SK-MEL-5 (cell line): ENCODE results near the gene GMNC. TPM values are rescaled to one million over a fixed set of nuclear protein-coding genes. Genes with fewer than 3 reads are reported as not detected.
A peak's percentile ranks its signal among the peaks of the same experiment; 100 is the strongest.
"Not testable (repeated sequence)": the region's sequence is repeated elsewhere in the genome, so short reads cannot be mapped to it uniquely, and the experiment has no call there.

Experiments
- DNase-seq: peaks from one replicate; pipeline ENCODE4 v3.0.0-alpha.2; 2016; ENCODE audit warnings: low read depth, low spot score
- in situ Hi-C: cut with HindIII; loops from 2 replicates; pipeline ENCODE4 v1.10.0; 2016; ENCODE audit warnings: low sequenced_read_pairs, high pct_unique_total_duplicates, low pct_unique_long_range_greater_than_20kb
- polyA plus RNA-seq, 2 experiments: library from polyadenylated mRNA; depleted of rRNA; stranded (reverse); fragments of >200 nt; gene quantifications; 2 replicates each; pipeline ENCODE4 v1.2.3, GENCODE V29; 2015
- total RNA-seq: library from RNA; depleted of rRNA; stranded (reverse); fragments of >200 nt; shearing (Covaris generic); gene quantifications from 2 replicates; pipeline ENCODE4 v1.2.3, GENCODE V29; 2014; rRNA removed

Gene GMNC, protein sequence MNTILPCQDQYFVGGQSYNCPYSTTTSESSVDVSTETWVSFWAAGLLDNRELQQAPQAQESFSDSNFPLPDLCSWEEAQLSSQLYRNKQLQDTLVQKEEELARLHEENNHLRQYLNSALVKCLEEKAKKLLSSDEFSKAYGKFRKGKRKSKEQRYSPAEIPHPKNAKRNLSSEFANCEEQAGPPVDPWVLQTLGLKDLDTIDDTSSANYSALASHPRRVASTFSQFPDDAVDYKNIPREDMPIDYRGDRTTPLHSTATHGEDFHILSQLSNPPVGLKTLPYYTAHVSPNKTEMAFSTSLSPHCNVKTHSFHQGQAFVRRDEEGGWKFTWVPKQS
- total RNA-seq: not detected in 2 replicates
- not detected in 2 replicates for polyA plus RNA-seq (2015; cell fraction: cytosol; rRNA removed)
- not detected in 2 replicates for polyA plus RNA-seq (2015; cell fraction: nucleus; rRNA removed)

DNA sequence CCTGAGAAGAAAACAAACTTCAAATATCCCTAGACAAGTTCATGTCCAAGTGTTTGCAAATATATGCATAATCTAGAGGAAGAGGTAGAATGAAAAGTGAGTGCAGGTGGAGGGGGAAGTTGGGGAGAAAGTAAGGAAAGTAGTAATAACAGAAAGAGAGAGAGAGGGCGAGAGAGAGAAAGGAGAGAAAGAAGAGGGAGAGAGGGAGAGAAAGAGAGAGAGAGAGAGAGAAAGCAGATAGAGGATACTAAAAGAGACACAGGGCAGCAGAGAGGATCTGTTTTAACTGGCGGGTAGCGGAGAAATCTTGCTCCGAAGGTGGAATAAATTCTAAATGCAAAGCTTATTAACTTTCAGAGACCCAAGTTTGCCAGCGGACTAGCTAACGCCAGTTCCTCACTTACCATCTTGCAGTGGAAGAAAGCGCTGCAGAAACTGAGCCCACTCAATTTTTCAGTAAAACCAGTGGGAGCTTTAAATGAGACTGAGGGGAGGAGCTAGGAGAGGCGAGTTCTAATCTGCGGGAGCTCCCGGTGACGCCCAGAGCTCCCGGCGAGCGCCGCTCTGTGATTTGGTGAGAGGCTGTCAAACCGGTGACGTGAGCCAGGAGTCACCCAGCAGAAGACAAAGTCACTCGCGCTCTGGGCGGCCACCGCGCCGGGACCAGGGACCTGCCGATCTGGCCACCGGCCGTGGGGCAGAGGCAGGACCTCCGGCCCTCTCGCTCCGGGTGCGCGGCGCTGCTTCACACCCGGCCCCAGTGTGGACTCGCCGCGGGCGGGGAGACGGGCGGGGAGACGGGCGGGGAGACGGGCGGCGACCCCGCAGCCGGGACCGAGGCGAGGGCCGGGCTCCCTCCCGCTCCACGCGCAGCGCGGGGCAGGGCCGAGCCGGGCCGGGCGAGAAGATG lies at the start of gene GMNC:
Gene GMNC (minus strand): TSS at position 486 of the 910 bp plus-strand sequence. CDS start 79 bp downstream, at position 407.
- DNase-seq: peak; percentile 63
- in situ Hi-C loops: no loop called here

- no peak for DNase-seq
- in situ Hi-C loops: no loop called here
Measured at GRCh38 chr3:190911382-190911781, 48.9 kb upstream of the GMNC start.

- in situ Hi-C loops: no loop called here
Measured at GRCh38 chr3:190909908-190910307, 47.4 kb upstream of the GMNC start.

DNA sequence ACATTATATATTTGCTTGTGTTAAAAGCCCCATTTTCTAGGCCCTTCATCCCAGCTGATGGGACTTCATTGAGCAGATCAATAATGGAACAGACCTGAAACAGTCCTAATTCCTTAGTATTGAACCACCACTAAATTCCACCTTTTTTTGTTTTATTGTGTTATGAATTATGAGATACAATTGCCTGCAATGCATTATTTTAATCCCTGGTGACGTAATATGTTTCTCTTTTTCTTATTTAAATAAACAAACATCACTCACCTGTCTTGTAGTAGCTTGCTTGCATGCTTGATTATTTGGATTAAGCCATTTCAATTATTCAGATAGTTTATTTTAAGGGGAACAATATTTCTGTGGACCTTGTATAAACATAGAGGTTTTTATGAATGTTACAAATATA lies 40.7 kb upstream of the GMNC start:
- in situ Hi-C loops: no loop called here

More at GRCh38 chr3:190909908-190910307, 47.4 kb upstream of the GMNC start:
- DNase-seq: no peak

GRCh38 chr3:190902292-190902691 lies 39.8 kb upstream of the GMNC start:
- DNase-seq: no peak
- in situ Hi-C loops: no loop called here

More for the DNA sequence above, 40.7 kb upstream of the GMNC start:
- DNase-seq: no peak

DNA sequence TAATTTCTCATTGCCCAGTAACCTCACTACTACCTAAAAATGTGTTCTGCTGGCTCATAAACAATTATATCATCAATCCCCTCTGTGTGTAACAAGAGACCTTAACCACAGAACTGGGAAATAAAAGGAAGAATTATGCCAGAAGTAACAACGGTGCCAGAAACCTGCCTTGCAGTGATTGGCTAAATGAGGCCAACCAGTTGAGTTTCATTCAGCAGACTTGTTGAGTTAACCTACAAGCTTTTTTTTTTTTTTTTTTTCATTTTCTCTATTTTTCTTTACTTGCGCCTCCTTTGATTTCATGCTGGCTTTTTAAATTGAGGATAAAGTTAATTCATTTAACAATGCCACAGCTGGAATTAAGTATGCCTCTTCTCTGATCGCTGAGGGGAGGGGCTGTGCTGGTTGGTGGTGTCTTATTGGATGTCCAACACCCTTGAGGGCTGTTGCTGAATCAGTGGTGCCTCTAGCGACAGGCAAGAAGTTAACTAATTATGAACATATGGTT lies 30.0 kb upstream of the GMNC start:
- DNase-seq: no peak
- in situ Hi-C loops: no loop called here

GRCh38 chr3:190886945-190887344 lies 24.5 kb upstream of the GMNC start:
- no peak for DNase-seq
- in situ Hi-C loops: no loop called here

DNA sequence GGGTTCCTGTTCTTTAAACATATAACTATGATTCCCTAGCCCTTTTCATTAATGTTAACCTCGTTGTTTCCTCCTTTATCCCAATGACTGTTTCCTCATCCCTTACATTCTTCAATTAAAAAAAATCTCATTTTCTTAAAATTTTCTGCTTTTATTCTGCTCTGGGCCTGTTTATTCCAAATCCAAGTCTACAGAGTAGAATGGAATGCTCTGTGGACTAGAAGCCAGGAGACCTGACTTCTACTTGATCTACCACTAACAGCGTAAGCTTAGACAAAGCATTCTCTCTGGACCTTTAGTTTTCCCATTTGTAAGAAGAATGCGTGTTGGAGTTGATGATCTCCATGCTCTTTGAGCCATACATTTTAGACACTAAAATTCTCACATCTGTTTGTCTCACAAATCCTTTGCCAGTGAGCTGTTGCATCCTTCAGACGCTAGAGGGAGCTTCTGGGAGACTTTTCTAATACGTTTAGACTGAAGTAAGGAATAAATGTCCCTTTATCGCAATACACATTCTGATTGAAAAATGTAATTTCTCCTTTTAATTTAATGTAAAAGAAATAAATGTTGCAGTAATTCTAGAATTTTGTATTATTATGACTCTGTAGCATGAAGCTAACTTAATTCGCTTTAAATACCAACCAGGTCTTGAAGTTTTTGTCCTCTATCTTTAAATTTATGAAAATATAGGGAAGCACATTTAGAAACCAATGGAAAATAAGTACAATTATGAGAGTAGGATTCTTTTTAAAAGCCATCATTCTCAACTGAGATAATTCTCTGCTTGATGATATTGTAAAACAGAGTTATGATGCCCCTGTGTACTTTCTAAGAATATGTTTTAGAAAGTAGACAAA lies 21.7 kb upstream of the GMNC start:
- in situ Hi-C loops: no loop called here

GRCh38 chr3:190883141-190883540 lies 20.6 kb upstream of the GMNC start:
- in situ Hi-C loops: no loop called here

More for the DNA sequence above, 21.7 kb upstream of the GMNC start:
- DNase-seq: peak; percentile 85

GRCh38 chr3:190877925-190878324 lies 15.4 kb upstream of the GMNC start:
- DNase-seq: peak; percentile 58
- in situ Hi-C loops: no loop called here

More at GRCh38 chr3:190883141-190883540, 20.6 kb upstream of the GMNC start:
- no peak for DNase-seq

DNA sequence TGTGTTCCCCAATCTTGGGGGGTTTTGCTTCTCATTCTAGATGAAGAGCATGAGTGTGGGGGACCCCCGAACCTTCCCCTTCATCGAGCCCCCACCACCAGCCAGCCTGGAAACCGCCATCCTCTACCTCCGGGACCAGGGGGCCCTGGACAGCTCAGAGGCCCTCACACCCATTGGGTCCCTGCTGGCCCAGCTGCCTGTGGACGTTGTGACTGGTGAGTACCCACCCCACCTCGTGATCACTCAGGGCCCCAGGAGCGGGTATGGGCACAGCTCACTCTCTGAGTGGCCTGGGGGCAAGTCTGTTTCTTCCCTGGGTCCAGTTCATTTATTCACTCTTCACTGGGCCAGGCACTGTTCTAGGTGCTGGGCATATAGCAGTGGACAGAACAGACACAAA lies 13.9 kb upstream of the GMNC start:
- in situ Hi-C loops, DNase-seq: not testable (repeated sequence)

- DNase-seq, in situ Hi-C loops: not testable (repeated sequence)
Measured at GRCh38 chr3:190875061-190875460, 12.6 kb upstream of the GMNC start.

DNA sequence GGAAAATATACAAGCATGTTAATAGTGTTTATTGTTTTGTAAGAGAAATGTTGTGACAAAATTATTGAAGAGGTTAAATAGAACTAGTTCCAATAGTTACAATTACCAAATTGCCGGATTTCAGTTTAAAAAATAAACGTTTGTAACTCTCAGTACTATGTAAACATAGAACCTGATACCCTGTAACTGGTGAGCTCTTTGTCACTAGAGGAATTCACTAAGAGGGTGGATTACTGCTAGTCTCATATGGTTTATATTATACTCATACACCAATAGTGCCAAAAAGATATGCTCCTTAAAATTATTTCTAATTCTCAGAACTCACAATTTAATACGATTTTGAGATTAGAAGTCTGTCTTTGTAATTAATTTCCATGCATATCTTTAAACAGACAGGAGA lies 7.6 kb upstream of the GMNC start:
- no peak for DNase-seq
- in situ Hi-C loops: no loop called here

DNA sequence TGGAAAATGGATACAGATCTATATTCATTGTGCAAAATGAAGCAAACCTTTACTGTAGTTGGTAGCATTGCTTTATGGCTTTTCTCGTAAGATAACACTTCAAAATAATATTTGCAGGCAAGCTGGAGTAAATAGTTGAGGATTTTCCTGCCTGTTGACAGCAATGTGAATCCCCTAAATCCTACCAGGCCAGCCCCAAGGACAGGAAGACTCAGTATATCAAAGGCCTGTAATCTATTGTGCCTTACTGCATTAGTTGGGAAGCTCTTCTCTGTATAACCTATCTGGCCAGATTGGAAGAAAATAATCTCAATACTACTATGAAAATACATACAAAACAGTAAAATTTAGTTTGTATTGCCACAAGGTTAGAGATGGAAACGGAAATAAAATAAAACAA lies 4.6 kb upstream of the GMNC start:
- in situ Hi-C loops: no loop called here

GRCh38 chr3:190865828-190866227 lies 3.3 kb upstream of the GMNC start:
- in situ Hi-C loops: no loop called here

More for the DNA sequence above, 4.6 kb upstream of the GMNC start:
- no peak for DNase-seq

DNA sequence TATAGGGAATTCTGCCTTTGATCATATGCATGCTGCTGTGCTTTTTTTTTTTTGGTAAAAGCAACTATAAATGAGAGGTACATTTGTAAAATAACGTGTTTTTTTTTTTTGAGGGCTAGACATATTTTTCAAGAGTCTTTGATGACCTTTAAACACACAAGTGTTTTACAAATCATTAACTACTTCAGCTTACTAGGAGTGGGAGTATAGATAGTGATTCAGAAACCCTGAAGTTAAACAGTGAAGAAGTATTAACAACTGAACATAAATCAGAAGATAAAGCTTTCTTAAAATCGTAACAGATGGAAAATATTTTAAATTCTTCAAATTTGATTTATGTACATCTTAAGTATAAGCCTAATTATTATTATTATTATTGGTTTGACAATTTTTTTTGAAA lies 2.9 kb upstream of the GMNC start:
- in situ Hi-C loops: no loop called here
- DNase-seq: no peak

More at GRCh38 chr3:190865828-190866227, 3.3 kb upstream of the GMNC start:
- peak; percentile 20 for DNase-seq

- no peak for DNase-seq
- in situ Hi-C loops: no loop called here
Measured at GRCh38 chr3:190864002-190864401, 1.5 kb upstream of the GMNC start.
